ENCODE measurements around the gene FOXL3.
"Not testable (repeated sequence)": the region's sequence is repeated elsewhere in the genome, so short reads cannot be mapped to it uniquely, and the experiment has no call there.

The FOXL3 gene

DNA sequence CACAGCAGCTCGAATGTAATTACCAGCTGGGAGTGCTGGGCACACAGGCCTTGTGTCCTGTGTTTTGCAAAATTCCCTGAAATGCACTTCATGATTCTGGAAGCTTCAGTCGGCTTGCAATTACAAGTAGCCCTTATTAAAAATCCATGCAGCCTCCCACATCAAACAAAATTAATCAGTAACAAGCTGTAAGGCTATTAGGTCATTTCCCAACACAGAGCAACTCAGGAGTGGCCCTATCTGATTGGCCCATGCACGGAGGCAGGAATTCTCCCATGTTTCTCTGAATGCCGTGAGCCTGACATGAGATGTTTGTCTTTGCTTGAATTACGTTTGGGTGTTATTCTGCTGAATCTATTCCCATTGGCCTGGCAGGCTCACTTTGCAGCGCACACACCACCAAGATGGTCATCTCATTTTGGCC, 36.9 kb downstream of the FOXL3 start:
- no peak for DNase-seq

DNA sequence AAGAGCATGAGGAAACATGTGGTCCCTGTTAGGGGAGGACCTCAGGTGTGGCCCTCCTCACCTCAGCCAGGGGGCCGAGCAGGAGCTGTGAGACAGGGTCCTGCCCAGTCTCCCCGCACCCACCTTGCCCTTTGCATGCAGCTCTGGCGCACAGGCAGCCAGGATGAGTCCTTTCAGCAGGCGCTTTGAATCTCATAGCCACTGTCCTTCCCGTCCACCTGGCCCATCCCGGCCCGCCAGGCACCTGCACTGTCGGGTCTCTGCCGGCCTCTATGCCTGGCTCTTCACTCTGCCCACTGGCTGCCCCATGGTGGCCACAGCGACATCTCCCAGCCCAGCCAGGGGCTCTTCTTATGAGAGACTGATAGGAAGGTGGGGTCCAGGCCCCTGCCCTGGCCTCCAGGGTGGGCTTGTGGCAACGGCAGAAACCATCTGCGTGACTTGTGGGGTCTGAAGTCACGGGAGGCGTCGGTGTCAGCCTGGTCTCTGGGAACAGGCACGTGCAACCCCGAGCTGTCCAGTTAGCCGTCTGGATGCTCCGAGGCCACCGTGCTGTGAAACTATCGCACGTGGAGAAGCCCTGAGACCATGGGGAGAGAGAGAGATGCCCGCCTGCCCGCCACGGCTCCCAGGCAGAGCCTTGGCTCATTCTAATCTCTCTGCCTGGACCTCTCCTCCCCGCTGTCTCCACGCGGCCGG, 37.4 kb downstream of the FOXL3 start:
- no peak for DNase-seq

DNA sequence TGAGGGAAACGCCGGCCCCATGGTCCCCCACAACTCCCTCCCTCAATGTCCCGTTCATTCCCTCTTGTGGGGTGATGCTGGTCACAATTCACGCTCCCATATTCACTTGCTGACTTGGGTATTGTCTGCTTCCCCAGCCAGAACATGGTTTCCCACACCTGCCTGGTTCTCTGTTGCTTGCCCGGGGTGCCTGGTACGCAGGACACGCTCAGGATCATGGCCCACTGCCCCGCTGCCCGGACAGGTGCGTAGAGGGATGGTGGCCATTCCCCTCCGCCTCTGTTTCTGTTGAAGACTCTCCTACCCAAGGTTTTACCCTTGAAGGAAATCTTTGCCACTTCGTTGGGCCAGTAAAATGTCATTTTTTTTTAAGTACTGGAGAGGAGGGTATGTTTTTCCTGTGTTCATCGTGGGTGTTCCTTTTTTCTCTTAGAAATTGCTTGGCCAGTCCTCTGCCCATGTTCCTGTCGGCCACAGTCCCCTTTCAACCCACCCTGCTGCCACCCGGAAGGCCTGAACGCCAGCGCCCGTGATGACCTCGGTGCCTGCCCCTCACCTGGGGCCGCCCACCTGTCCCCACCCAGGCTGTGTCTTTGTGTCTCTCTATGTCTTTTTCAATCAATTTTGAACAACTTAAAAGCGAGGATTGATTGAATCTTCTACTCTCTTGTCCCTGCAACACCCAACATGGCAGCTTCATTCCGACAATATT, 38.2 kb downstream of the FOXL3 start:
- no peak for DNase-seq

DNA sequence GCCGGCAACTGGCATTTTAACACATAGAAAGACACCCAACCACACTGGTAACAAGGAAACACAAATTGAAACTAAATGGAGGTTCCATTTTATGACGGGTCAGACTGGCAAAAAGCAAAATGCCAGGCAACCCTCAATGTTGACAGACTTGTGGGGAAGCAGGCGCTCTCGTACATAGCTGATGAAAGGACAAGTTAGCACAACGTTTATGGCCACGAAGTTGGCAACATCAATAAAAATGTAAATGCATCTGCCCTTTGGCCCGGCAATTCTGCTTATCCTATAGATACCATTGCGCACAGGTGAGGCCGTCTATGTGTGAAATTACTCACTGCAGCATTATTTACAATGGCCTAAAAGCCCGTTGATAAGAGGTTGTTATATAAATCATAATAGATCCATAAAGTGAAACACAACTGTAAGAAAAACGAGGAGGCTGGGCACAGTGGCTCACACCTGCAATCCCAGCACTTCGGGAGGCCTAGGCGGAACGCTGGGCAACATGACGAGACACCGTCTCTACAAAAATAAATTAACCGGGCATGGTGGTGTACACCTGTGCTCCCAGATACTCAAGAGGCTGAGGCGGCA, 39.8 kb downstream of the FOXL3 start:
- DNase-seq: no peak

GRCh38 chr7:330511-331230, 40.7 kb downstream of the FOXL3 start:
- no peak for DNase-seq

GRCh38 chr7:332020-332517, 42.1 kb downstream of the FOXL3 start:
- no peak for DNase-seq

- DNase-seq: no peak
These were observed 42.8 kb downstream of the FOXL3 start for GRCh38 chr7:332646-333392.

- no peak for DNase-seq
These were observed 43.4 kb downstream of the FOXL3 start for GRCh38 chr7:333393-333764.

DNA sequence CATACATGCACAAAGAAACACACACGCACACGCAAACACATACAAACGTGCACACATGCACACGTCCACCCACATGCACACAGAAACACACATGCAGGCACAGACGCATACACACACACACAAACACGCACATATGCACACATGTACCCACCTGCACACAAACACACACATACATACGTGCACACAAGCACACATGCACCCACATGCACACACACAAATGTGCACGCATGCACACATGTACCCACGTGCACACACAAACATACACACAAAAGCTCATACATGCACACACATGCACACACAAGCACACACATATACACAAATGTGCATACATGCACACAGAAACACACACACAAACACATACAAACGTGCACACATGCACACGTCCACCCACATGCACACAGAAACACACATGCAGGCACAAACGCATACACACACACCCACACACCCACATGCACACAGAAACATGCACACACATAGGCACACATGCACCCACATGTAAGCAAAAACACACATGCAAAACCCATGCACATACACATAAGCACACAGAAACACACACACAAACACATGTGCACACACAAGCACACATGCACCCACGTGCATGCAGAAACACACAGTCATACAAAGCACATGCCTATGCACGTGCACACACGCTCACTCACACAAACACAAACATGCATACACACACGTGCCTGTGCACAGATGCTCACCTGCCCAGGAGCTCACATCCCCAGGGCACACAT, 44.8 kb downstream of the FOXL3 start:
- no peak for DNase-seq

DNA sequence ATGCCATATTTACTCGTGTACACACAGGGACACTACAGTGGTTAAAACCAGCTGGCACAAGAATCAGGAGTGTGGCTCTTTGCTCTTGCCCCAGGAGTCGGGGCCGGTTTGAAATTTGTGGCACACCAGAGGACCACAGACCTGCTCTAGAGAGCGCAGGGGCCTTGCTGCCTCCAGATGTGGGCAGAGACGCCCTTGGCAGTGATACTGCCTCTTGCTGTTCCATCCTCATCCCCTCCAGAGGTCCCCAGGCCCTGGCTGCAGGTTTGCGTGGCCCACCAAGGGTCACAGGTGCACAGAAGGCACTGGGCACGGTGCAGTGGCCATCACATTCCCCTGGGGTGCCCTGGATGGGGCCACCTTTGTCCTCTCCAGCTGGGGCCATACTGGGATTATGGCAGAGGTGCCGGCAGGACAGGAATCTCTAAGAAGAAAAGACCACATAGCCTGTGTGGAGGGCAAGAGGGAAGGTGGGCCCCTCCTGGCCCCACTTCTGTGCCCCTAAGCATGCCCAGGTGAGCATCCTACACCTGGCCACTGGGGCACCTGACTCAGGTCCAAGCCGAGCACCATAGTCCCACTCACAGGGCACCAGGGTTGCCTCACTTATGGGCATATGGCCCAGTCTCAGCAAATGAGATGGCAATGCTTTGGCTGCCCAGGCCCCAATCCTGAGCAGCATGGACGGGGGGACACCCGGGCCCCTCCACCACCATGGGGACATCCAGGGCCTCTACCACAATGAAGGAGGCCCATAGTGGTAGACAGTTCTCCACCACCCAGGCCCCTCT, 45.6 kb downstream of the FOXL3 start:
- DNase-seq: no peak

DNA sequence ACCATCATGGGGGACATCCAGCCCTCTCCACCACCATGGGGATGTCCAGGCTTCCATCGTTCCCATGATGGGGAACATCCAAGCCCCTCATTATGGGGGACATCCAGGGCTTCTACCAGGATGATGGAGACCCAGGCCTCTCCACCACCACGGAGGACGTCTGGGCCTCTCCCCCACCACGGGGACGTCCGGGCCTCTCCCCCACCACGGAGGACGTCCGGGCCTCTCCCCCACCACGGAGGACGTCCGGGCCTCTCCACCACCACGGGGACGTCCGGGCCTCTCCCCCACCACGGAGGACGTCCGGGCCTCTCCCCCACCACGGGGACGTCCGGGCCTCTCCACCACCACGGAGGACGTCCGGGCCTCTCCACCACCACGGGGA, 46.2 kb downstream of the FOXL3 start:
- DNase-seq: not testable (repeated sequence)

GRCh38 chr7:336810-337566, 47.0 kb downstream of the FOXL3 start:
- no peak for DNase-seq

DNA sequence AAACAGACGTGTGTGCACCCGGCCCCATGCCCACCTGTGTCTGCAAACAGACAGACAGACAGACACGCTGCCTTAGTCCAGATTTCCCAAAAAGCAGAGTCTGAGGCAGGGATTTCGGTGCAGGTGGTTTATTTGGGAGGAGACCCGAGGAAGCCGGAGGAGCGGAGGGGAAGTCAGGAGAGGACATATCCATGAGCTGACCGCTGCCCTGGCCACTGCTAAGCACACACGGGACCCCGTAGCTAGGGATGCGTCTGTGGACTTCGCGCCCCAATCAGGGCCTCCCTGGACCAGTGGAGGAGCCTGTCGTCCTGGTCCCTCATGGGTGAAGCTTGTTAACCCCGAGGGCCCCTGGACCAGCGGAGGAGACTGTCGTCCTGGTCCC, 47.6 kb downstream of the FOXL3 start:
- DNase-seq: no peak

DNA sequence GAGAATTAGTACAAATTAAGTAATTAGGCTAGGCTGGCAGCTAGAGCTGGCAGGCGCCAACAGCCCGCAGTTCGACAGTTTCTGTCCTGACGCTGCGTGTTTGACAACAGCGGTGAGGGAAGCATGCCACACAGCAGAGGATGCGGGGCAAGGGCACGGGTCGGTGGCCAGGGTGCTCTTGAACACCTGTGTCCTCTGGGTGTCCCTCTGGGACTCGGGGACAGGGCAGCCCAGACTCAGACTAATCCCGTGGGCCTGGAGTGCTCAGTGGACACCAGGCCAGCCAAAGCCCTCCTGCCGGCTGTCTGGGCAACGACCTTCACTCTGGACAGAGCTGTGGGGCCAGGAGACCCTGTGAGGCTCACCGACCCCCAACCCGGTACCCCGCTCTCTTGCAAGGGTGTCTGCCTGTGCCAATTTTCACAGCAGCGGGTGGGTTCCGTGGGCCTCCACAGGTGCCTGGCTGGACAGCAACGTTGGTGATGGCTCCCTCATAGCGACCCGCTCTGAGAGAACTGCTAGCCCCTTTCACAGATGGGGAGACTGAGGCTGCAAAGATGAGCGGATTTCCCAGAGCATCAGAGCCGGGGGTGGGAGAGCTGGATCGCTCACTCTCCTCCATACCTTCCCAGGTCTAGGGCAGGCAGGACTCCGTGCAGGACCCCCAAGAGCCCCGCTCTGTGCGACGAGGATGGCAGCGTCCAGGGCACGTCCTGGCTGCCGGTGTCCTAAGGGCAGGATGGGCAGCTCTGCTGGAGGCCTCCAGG, 48.5 kb downstream of the FOXL3 start:
- no peak for DNase-seq

DNA sequence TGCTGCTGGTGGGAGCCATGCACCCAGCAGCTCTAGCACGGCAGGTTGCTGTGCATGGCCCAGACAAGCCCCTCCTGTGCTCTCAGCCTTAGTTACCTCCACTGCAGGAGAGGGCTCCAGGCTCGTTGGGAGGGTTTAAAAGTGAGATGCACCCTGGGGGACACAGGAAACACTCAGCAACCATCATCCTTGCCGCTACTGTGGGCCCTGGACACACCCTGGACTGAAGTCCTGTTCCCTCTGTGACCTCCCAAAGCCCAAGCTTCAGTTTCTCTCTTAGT, 49.0 kb downstream of the FOXL3 start:
- no peak for DNase-seq

GRCh38 chr7:339696-340095, 49.7 kb downstream of the FOXL3 start:
- no peak for DNase-seq

DNA sequence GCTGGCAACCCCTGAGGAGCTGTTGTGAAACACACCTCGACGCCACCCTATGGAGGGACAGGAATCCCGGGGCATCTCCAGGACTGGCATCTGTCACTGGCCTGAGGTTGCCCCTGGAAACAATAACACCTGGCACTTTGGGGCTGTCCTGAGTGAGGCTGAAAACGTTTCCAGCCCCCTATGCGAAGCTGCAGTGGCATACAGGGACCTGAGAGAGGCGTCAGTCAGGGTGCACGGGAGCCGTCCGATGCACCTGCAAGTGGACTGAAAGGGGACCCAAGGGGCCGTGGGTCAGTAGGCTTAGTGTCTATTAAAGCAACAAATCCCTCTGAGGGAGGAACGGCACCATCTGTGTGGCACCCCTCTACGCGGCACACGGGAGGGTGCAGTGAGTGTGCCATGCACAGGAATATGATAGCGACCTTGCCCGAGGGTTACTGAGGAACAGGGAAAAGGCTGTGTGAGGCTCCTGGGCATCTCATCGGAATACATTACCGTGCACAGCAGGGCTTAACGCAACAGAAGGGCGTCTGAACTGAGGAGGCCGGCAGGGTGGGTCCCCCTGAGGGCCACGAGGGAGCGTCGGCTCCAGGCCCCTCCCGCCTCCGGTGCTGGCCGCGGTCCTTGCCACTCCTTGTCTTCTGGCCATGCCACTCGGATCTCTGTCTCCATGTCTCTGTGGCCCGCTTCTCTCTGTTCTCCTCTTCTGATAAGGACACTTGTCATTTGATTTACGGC, 50.4 kb downstream of the FOXL3 start:
- DNase-seq: no peak
